ENCODE measurements around the gene CCDC50. TPM values are rescaled to one million over a fixed set of nuclear protein-coding genes. Genes with fewer than 3 reads are reported as not detected.

The CCDC50 gene
- total RNA-seq, 1 donor from 2014 or later, result 89.9 TPM

DNA sequence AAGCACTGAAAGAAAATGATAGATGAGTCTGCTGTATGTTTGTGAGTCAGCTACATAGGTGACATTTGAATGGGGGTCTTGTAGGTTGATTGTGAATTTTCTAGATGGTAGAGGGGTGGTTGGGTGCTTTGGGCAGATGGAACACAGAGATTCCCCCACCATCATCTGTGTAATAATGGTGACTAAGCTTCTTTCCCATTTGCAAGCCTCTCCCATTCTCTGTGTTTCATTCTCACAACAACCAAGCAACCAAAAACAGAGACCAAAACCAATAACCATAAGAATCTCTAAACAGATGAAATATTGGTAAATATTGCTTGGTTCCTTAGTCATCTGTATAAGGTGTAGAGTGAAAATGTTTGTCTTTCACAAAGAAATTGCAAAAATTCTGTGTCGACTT is 18.9 kb downstream of the CCDC50 start:
- Mint-ChIP-seq H3K27ac (ENCODE audit: unreplicated experiment) (no peak overlapping the region), H3K4me3 (ENCODE audit: unreplicated experiment) (no peak overlapping the region), H3K9me3 (ENCODE audit: unreplicated experiment) (no peaks in the 10 kb centered on the region), H3K4me1 (ENCODE audit: low read depth, unreplicated experiment) (peaks cover 45% of the 10 kb centered on the region), H3K27me3 (ENCODE audit: low read depth, unreplicated experiment) (no peaks in the 10 kb centered on the region), H3K36me3 (ENCODE audit: low read depth, unreplicated experiment) (no peaks in the 10 kb centered on the region)
- Histone ChIP-seq H3K9ac (ENCODE audit: low read length) (no peak overlapping the region), H4K20me1 (ENCODE audit: insufficient read depth, low read length) (peaks cover 39% of the 10 kb centered on the region), H3K79me2 (ENCODE audit: insufficient read depth, low read length) (peaks cover 100% of the 10 kb centered on the region), H3K36me3 (ENCODE audit: insufficient read depth, low read length) (no peaks in the 10 kb centered on the region), H3K4me1 (ENCODE audit: insufficient read depth, low read length) (peaks cover 14% of the 10 kb centered on the region), H3K4me2 (ENCODE audit: low read length) (no peak overlapping the region), H3K27ac (ENCODE audit: low read depth, low read length) (no peak overlapping the region), H3K4me3 (ENCODE audit: insufficient read depth, low read depth, low read length) (no peak overlapping the region), H3K27me3 (ENCODE audit: insufficient read depth, low read length) (no peaks in the 10 kb centered on the region), H2AFZ (ENCODE audit: low read depth, low read length) (no peak overlapping the region), H3K9me3 (ENCODE audit: insufficient read depth, low read depth, low read length) (no peaks in the 10 kb centered on the region)
- TF ChIP-seq, protein P1, sequence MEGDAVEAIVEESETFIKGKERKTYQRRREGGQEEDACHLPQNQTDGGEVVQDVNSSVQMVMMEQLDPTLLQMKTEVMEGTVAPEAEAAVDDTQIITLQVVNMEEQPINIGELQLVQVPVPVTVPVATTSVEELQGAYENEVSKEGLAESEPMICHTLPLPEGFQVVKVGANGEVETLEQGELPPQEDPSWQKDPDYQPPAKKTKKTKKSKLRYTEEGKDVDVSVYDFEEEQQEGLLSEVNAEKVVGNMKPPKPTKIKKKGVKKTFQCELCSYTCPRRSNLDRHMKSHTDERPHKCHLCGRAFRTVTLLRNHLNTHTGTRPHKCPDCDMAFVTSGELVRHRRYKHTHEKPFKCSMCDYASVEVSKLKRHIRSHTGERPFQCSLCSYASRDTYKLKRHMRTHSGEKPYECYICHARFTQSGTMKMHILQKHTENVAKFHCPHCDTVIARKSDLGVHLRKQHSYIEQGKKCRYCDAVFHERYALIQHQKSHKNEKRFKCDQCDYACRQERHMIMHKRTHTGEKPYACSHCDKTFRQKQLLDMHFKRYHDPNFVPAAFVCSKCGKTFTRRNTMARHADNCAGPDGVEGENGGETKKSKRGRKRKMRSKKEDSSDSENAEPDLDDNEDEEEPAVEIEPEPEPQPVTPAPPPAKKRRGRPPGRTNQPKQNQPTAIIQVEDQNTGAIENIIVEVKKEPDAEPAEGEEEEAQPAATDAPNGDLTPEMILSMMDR (IDR thresholded peaks at IDR 0.05; ENCODE audit: insufficient read depth, low read depth, low read length), result no peak
- TF ChIP-seq EZH2 (IDR thresholded peaks at IDR 0.05; ENCODE audit: insufficient read depth, low read length), result no peak
- DNase-seq (ENCODE audit: low read depth), result no peak
- peak; percentile 5 for FAIRE-seq

DNA sequence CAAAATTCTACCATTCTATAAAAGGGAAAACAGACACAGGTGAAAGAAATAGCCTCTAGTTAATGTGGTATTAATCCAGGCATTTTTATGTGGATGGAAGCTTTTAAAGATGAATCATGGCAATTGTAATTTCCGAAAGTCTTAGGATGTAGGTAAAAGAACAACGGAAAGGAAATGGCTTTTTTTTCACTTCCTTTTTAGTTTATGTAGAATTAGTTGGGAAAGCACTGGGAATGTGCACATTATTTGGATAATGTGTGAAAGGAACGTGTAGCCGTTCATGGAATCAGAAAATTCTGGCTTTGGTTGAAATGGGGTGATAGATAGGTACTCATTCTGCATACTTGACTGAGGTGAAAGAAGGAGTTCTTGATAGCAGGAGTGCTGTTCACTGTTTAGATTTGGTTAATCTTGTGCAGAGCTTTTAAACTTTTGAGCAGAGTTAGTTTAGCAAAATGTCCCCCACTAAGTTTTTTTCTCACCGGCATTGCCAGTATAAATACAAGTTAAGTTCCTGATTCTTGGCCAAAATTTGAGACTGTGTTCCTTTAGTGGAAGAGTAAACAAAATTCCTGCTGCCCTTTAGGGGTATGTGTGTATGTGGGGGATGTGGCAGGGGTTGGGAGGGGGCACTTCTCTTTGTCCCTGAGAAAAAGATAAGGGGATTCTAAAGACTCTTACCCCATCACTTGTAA is 21.3 kb downstream of the CCDC50 start:
- peak overlapping the region; percentile 81 for H3K4me2 ChIP-seq (ENCODE audit: low read length)
- peaks cover 38% of the 10 kb centered on the region for H3K4me1 Mint-ChIP-seq (ENCODE audit: low read depth, unreplicated experiment)
- no peaks in the 10 kb centered on the region for H3K36me3 Mint-ChIP-seq (ENCODE audit: low read depth, unreplicated experiment)
- FAIRE-seq, result no peak
- no peak for DNase-seq (ENCODE audit: low read depth)
- TF ChIP-seq, protein P1 (IDR thresholded peaks at IDR 0.05; ENCODE audit: insufficient read depth, low read depth, low read length), result no peak
- TF ChIP-seq EZH2 (IDR thresholded peaks at IDR 0.05; ENCODE audit: insufficient read depth, low read length), result no peak
- peak overlapping the region; percentile 29 for H3K27ac ChIP-seq (ENCODE audit: low read depth, low read length)
- H3K9me3 Mint-ChIP-seq (ENCODE audit: unreplicated experiment), result no peaks in the 10 kb centered on the region
- H3K79me2 ChIP-seq (ENCODE audit: insufficient read depth, low read length), result peaks cover 100% of the 10 kb centered on the region
- H3K27ac Mint-ChIP-seq (ENCODE audit: unreplicated experiment), result peak overlapping the region; percentile 12
- H3K4me3 ChIP-seq (ENCODE audit: insufficient read depth, low read depth, low read length), result peak overlapping the region; percentile 21
- no peaks in the 10 kb centered on the region for H3K9me3 ChIP-seq (ENCODE audit: insufficient read depth, low read depth, low read length)
- no peak overlapping the region for H2AFZ ChIP-seq (ENCODE audit: low read depth, low read length)
- peaks cover 26% of the 10 kb centered on the region for H4K20me1 ChIP-seq (ENCODE audit: insufficient read depth, low read length)
- no peaks in the 10 kb centered on the region for H3K27me3 ChIP-seq (ENCODE audit: insufficient read depth, low read length)
- no peaks in the 10 kb centered on the region for H3K36me3 ChIP-seq (ENCODE audit: insufficient read depth, low read length)
- no peaks in the 10 kb centered on the region for H3K27me3 Mint-ChIP-seq (ENCODE audit: low read depth, unreplicated experiment)
- peaks cover 15% of the 10 kb centered on the region for H3K4me1 ChIP-seq (ENCODE audit: insufficient read depth, low read length)
- H3K9ac ChIP-seq (ENCODE audit: low read length), result peak overlapping the region; percentile 3
- H3K4me3 Mint-ChIP-seq (ENCODE audit: unreplicated experiment), result no peak overlapping the region

DNA sequence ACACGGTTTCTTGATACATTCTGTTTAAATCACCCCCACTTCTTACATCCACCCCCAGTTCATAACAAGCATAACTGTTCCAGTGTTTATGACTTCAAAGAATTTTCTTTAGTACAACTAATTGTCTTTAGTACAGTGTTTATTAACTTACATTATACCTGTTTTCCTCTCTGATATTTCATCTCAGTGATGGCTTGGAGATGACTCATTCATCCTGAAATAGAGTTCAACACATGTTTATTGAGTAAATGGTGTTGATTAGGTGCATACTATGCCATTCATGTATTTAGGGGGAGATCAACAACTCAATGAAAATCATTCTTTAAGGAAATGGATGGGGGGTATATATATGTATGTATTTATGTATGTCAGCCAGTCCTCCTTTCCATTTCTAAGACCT is 22.8 kb downstream of the CCDC50 start:
- no peaks in the 10 kb centered on the region for H3K36me3 Mint-ChIP-seq (ENCODE audit: low read depth, unreplicated experiment)
- H3K4me1 Mint-ChIP-seq (ENCODE audit: low read depth, unreplicated experiment), result peaks cover 44% of the 10 kb centered on the region
- FAIRE-seq, result no peak
- peaks cover 96% of the 10 kb centered on the region for H3K79me2 ChIP-seq (ENCODE audit: insufficient read depth, low read length)
- no peak overlapping the region for H3K9ac ChIP-seq (ENCODE audit: low read length)
- no peak overlapping the region for H3K4me3 Mint-ChIP-seq (ENCODE audit: unreplicated experiment)
- H3K4me1 ChIP-seq (ENCODE audit: insufficient read depth, low read length), result peaks cover 30% of the 10 kb centered on the region
- no peaks in the 10 kb centered on the region for H3K9me3 ChIP-seq (ENCODE audit: insufficient read depth, low read depth, low read length)
- H3K27me3 ChIP-seq (ENCODE audit: insufficient read depth, low read length), result no peaks in the 10 kb centered on the region
- H4K20me1 ChIP-seq (ENCODE audit: insufficient read depth, low read length), result peaks cover 25% of the 10 kb centered on the region
- H3K27ac ChIP-seq (ENCODE audit: low read depth, low read length), result no peak overlapping the region
- DNase-seq (ENCODE audit: low read depth), result no peak
- no peak overlapping the region for H2AFZ ChIP-seq (ENCODE audit: low read depth, low read length)
- H3K27ac Mint-ChIP-seq (ENCODE audit: unreplicated experiment), result no peak overlapping the region
- TF ChIP-seq EZH2 (IDR thresholded peaks at IDR 0.05; ENCODE audit: insufficient read depth, low read length), result no peak
- TF ChIP-seq, protein P1 (IDR thresholded peaks at IDR 0.05; ENCODE audit: insufficient read depth, low read depth, low read length), result no peak
- H3K4me3 ChIP-seq (ENCODE audit: insufficient read depth, low read depth, low read length), result no peak overlapping the region
- no peak overlapping the region for H3K4me2 ChIP-seq (ENCODE audit: low read length)
- H3K9me3 Mint-ChIP-seq (ENCODE audit: unreplicated experiment), result no peaks in the 10 kb centered on the region
- no peaks in the 10 kb centered on the region for H3K36me3 ChIP-seq (ENCODE audit: insufficient read depth, low read length)
- no peaks in the 10 kb centered on the region for H3K27me3 Mint-ChIP-seq (ENCODE audit: low read depth, unreplicated experiment)
